Measurements from ENCODE around the gene GARIN5B. TPM values are rescaled to one million over a fixed set of nuclear protein-coding genes. Genes with fewer than 3 reads are reported as not detected.

GARIN5B gene
- total and polyA plus RNA-seq, 2 of the 8 experiments (the other 6 are each of a cell fraction or from before 2014, with no cell fraction given) = 0.03 TPM; not detected in 1

- TF ChIP-seq CHD7 (IDR thresholded peaks at IDR 0.05; ENCODE audit: insufficient replicate concordance, low read length) (no peak), POU5F1 (IDR thresholded peaks at IDR 0.05; ENCODE audit: low read depth, low read length) (no peak), MAX (IDR thresholded peaks at IDR 0.05) (no peak), EZH2 (IDR thresholded peaks at IDR 0.05; ENCODE audit: low read depth, low read length, severe bottlenecking) (no peak), ZNF274 (IDR thresholded peaks at IDR 0.05; ENCODE audit: borderline replicate concordance, extremely low read depth, low read length) (no peak), E2F6 (IDR thresholded peaks at IDR 0.05) (no peak), RNF2 (IDR thresholded peaks at IDR 0.05; ENCODE audit: borderline replicate concordance, low read depth, low read length, missing control alignments, poor library complexity, severe bottlenecking) (no peak), RFX5 (IDR thresholded peaks at IDR 0.05; ENCODE audit: borderline replicate concordance, low read depth, low read length) (no peak), FOSL1 (IDR thresholded peaks at IDR 0.05; ENCODE audit: insufficient read depth, low read depth, low read length) (no peak), MAFK (IDR thresholded peaks at IDR 0.05; ENCODE audit: low read depth, low read length) (no peak)
These were observed 2.2 kb downstream of the GARIN5B start (continued) for GRCh38 chr19:55360902-55361301.

Measured in H1 (cell line).